Measurements from ENCODE around the gene DNAH14. TPM values are rescaled to one million over a fixed set of nuclear protein-coding genes. Genes with fewer than 3 reads are reported as not detected.

The DNAH14 gene
- total and polyA plus RNA-seq, 2 of the 13 experiments (the other 11 are each of a cell fraction or from before 2014, with no cell fraction given), result 4.5 to 27.5 TPM

DNA sequence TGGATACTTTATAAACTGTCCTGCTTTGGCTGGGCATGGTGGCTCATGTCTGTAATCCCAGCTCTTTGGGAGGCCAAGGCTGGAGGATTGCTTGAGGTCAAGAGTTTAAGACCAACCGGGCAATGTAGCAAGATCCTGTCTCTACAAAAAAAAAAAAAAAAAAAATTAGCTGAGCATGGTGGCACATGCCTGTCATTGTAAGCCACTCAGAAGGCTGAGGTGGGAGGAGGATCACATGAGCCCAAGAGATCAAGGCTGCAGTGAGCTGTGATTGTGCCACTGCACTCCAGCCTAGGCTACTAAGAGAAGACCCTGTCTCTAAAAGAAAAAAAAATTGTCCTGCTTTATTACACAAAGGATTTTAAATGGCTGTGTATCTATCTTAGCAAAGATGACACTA lies 403.2 kb downstream of the DNAH14 start:
- POLR2A ChIA-PET, result no interaction called here
- H4K20me1 ChIP-seq (ENCODE audit: insufficient read depth, low read length), result no peaks in the 10 kb centered on the region
- intact Hi-C loops (cut with micrococcal nuclease; ENCODE audit: unreplicated experiment), result no loop called here

More for the DNA sequence above, 403.2 kb downstream of the DNAH14 start:
- no peak overlapping the region for H3K4me3 ChIP-seq (replicated peaks in 1 of 3; ENCODE audit: insufficient read depth in 1 of 3, low read depth in 2 of 3, low read length in 3 of 3)
- CTCF ChIA-PET (ENCODE audit: low intra/inter-chr PET ratio, low total read pairs), result no interaction called here
- no TSS peak for BruUV-seq (replicated peaks)
- no peak for ATAC-seq
- TF ChIP-seq WIZ (CRISPR knock-in tag; IDR thresholded peaks at IDR 0.05), result no peak
- TF ChIP-seq, protein P1, sequence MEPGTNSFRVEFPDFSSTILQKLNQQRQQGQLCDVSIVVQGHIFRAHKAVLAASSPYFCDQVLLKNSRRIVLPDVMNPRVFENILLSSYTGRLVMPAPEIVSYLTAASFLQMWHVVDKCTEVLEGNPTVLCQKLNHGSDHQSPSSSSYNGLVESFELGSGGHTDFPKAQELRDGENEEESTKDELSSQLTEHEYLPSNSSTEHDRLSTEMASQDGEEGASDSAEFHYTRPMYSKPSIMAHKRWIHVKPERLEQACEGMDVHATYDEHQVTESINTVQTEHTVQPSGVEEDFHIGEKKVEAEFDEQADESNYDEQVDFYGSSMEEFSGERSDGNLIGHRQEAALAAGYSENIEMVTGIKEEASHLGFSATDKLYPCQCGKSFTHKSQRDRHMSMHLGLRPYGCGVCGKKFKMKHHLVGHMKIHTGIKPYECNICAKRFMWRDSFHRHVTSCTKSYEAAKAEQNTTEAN (CRISPR knock-in tag; conservative IDR thresholded peaks at IDR 0.05), result no peak
- TF ChIP-seq ZKSCAN8 (CRISPR knock-in tag; IDR thresholded peaks at IDR 0.05; ENCODE audit: borderline replicate concordance), result no peak
- TF ChIP-seq SIX1 (CRISPR knock-in tag; IDR thresholded peaks at IDR 0.05; ENCODE audit: borderline replicate concordance), result no peak
- TF ChIP-seq ZFP1 (CRISPR knock-in tag; IDR thresholded peaks at IDR 0.05), result no peak
- TF ChIP-seq ZNF468 (CRISPR knock-in tag; IDR thresholded peaks at IDR 0.05), result no peak
- TF ChIP-seq MEIS1 (CRISPR knock-in tag; IDR thresholded peaks at IDR 0.05; ENCODE audit: borderline replicate concordance), result no peak
- TF ChIP-seq POLR2AphosphoS5 (IDR thresholded peaks at IDR 0.05; ENCODE audit: low read depth, low read length), result no peak
- no peak for TF ChIP-seq ISX (CRISPR knock-in tag; conservative IDR thresholded peaks at IDR 0.05)
- no peak for TF ChIP-seq TCF7 (IDR thresholded peaks at IDR 0.05; ENCODE audit: low read depth)
- no peak for TF ChIP-seq TCF12 (IDR thresholded peaks at IDR 0.05)
- TF ChIP-seq TCF12 (CRISPR knock-in tag; IDR thresholded peaks at IDR 0.05), result no peak
- TF ChIP-seq, protein P2, sequence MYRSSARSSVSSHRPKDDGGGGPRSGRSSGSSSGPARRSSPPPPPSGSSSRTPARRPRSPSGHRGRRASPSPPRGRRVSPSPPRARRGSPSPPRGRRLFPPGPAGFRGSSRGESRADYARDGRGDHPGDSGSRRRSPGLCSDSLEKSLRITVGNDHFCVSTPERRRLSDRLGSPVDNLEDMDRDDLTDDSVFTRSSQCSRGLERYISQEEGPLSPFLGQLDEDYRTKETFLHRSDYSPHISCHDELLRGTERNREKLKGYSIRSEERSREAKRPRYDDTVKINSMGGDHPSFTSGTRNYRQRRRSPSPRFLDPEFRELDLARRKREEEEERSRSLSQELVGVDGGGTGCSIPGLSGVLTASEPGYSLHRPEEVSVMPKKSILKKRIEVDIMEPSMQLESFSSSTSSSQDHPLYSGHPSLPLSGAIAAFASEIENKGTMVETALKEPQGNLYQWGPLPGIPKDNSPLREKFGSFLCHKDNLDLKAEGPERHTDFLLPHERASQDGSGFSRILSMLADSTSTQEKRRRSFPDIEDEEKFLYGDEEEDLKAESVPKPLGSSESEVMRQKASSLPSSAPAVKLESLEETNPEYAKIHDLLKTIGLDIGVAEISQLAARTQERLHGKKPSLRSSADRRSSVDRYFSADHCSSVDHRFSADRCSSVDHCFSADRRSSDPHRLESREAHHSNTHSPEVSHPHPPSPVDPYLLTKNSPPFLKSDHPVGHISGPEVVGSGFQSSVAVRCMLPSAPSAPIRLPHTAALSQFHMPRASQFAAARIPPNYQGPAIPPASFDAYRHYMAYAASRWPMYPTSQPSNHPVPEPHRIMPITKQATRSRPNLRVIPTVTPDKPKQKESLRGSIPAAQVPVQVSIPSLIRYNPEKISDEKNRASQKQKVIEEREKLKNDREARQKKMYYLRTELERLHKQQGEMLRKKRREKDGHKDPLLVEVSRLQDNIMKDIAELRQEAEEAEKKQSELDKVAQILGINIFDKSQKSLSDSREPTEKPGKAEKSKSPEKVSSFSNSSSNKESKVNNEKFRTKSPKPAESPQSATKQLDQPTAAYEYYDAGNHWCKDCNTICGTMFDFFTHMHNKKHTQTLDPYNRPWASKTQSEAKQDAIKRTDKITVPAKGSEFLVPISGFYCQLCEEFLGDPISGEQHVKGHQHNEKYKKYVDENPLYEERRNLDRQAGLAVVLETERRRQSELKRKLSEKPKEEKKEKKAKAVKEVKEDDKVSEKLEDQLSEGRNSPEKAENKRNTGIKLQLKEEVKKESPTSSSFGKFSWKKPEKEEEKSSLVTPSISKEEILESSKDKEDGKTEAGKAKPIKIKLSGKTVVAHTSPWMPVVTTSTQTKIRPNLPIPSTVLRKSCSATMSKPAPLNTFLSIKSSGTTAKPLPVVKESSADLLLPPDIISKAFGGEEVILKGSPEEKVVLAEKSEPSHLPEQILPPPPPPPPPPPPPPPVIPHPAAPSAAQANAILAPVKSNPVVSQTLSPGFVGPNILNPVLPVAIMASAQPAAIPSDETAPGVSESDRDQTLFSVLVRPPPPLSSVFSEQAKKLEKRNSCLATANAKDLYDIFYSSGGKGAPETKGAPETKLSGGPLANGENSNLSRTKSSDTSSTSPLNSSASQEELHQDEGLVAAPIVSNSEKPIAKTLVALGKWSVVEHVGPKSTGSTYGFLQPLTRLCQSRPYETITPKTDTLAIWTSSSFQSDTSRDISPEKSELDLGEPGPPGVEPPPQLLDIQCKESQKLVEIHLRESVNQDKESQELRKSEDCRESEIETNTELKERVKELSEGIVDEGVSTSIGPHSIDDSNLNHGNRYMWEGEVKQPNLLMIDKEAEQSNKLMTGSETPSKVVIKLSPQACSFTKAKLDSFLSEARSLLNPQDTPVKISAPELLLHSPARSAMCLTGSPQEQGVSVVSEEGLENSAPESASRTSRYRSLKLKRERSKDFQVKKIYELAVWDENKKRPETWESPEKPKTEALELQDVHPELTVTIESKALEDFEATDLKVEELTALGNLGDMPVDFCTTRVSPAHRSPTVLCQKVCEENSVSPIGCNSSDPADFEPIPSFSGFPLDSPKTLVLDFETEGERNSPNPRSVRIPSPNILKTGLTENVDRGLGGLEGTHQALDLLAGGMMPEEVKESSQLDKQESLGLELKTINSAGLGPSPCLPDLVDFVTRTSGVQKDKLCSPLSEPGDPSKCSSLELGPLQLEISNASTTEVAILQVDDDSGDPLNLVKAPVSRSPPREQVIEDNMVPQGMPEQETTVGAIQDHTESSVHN (CRISPR knock-in tag; IDR thresholded peaks at IDR 0.05), result no peak
- TF ChIP-seq, protein P3, sequence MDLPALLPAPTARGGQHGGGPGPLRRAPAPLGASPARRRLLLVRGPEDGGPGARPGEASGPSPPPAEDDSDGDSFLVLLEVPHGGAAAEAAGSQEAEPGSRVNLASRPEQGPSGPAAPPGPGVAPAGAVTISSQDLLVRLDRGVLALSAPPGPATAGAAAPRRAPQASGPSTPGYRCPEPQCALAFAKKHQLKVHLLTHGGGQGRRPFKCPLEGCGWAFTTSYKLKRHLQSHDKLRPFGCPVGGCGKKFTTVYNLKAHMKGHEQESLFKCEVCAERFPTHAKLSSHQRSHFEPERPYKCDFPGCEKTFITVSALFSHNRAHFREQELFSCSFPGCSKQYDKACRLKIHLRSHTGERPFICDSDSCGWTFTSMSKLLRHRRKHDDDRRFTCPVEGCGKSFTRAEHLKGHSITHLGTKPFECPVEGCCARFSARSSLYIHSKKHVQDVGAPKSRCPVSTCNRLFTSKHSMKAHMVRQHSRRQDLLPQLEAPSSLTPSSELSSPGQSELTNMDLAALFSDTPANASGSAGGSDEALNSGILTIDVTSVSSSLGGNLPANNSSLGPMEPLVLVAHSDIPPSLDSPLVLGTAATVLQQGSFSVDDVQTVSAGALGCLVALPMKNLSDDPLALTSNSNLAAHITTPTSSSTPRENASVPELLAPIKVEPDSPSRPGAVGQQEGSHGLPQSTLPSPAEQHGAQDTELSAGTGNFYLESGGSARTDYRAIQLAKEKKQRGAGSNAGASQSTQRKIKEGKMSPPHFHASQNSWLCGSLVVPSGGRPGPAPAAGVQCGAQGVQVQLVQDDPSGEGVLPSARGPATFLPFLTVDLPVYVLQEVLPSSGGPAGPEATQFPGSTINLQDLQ (CRISPR knock-in tag; IDR thresholded peaks at IDR 0.05), result no peak
- DNase-seq (ENCODE audit: low spot score), result no peak
- no peak for FAIRE-seq
- no peaks in the 10 kb centered on the region for H3K4me1 ChIP-seq (ENCODE audit: insufficient read depth, low read length)
- no peak overlapping the region for H3K4me2 ChIP-seq (ENCODE audit: low read depth, low read length)
- H2AFZ ChIP-seq (ENCODE audit: low read length), result no peak overlapping the region
- 91% methylated on average over 1 of the region's 1 CpG for WGBS (ENCODE audit: low lambda C conversion rate)
- H3K9me3 ChIP-seq (ENCODE audit: low read length), result no peaks in the 10 kb centered on the region
- no peak overlapping the region for H3K9ac ChIP-seq (ENCODE audit: insufficient read depth, low read depth, low read length)
- no peaks in the 10 kb centered on the region for H3K27me3 ChIP-seq (ENCODE audit: control insufficient read depth in 1 of 2, insufficient read depth in 2 of 2, low read length in 2 of 2)
- H3K79me2 ChIP-seq (ENCODE audit: insufficient read depth, low read length), result no peaks in the 10 kb centered on the region
- H3K27ac ChIP-seq (ENCODE audit: extremely low read length, insufficient read depth, low read length), result no peak overlapping the region
- in situ Hi-C loops (cut with HindIII; ENCODE audit: extremely low pct_ligation_motif_present, low pct_unique_long_range_greater_than_20kb), result no loop called here
- H3K36me3 ChIP-seq (replicated peaks in 1 of 2; ENCODE audit: control insufficient read depth in 1 of 2, insufficient read depth in 2 of 2, low read length in 2 of 2), result no peaks in the 10 kb centered on the region
